Activated T-cell treated with anti-CD3 and anti-CD28 coated beads, Interleukin-2, amount 50 U/mL, for 1 hour (primary cell): ENCODE results near the gene KCNN3.

Source experiments
- DNase-seq: peaks from one replicate; pipeline ENCODE4 v3.0.0-alpha.2; 2020

The KCNN3 gene

GRCh38 chr1:154747380-154747739 lies 122.7 kb downstream of the KCNN3 start:
- no peak for DNase-seq

GRCh38 chr1:154746622-154747299 lies 123.3 kb downstream of the KCNN3 start:
- no peak for DNase-seq

DNA sequence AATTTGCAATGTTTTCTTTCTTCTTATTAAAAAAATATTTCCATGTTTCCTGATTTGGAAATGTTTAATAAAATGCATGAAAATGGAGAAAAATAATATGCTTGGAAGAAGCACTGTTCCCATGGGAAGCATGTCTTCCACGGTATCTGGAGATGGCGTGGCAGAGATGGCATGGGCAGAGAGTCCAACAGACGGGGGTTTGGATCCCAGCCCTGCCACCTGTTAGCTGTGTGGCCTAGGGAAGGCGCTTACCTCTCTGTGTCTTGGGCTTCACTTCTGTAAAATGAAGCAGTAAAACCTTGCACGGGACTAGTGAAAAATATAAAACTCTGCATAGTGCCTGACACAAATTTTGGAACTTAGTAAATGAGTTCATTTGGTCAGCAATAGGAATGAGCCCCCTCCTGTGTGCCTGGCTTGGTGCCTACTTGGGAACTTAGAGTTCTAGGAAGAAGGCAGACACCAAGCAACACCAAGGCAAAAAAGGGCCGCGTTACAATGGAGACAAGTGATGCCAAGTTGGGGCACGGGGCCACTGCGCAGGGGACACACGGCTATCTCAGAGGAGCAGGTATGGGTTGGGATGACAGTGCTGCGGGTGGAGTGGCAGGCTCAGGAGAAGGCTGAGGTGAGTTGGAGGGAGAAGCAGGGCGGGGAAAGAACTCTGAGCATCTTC lies 124.2 kb downstream of the KCNN3 start:
- no peak for DNase-seq

- DNase-seq, result no peak
Observed at GRCh38 chr1:154745286-154745731, 124.8 kb downstream of the KCNN3 start.

DNA sequence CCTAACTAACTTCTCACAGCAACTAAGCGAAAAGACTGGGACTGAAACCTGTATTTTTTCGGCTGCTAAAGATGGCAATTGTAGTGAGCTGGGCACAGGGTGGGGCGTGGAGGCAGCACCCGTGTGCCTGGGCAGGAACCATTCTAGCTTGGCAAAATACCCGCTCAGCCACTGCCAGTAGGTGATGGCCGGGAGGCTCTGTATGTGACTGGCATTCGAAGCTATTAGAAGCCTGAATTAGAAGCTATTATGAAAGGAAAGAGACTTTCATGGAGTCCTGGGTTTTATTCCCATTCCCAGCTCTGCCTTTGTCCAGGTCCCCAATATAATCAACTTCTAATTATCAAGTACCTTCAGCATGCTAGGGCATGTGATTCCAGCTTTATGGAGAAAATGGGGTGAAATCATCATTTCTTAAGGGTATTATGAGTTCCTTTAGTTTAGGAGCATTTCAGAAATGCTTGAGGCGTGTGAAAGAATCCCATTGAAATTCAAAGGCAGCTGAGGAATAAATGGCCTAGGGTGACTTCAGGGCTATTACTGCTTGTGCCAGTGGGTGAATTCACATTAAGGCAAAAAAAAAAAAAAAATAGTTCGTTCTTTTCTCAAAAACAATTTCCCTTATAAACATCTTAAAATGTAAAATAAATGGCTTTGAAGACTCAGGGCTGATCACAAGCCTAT lies 125.6 kb downstream of the KCNN3 start:
- DNase-seq, result no peak

- no peak for DNase-seq
Observed at GRCh38 chr1:154743526-154744036, 126.5 kb downstream of the KCNN3 start.

- no peak for DNase-seq
Observed at GRCh38 chr1:154742606-154743005, 127.5 kb downstream of the KCNN3 start.

DNA sequence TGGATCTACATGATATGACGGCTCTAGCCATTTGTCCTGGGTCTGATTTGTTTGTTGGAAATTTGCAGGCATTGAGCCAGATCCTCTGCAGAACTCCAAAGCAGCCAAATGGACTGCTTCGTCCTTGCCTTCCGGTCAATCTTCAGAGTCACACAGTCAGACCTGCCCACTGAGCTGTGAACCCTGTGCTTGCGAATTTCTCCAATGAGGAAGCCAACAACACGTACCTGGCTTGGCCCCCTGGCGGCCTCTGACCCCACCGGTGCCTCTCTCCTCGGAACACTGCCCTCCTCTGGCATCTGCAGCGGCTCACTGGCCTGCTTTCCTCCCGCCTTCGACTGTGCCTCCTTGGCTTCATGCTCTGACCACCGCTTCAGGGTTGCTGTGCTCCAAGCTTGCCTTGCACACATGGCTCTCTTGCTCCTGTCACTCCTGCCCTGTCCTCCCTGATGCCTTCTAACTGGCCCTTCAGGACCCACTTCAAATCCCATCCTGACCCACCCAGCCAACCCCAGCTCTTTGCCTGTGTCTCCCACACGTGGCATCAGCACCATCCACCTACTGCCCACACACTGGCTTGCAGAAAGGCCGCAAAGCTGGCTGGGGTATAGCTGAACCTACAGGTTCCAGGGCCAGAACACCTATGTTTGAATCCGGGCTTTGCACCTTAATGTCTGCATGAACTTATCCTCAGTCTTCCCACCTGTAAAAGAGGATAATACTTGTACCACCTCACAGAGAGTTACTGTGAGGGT lies 128.2 kb downstream of the KCNN3 start:
- no peak for DNase-seq

DNA sequence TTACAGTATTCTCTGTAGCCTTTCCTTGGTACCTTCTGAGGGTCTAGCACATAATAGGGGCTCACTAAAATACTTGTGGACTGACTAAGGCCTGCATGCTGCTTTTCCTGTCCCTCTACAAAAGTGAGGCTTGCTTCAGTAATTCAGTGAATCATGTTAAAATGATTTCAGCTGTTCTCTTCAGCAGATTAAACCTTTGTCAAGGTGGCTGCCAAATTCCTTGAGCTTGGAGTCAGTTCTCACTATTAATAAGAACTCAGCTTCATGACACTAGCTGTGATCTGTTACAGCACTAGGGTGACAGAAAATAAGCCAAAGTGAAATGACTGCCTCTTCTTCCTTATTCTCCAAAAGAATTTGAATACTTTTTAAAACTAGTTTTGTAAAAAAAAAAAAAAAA lies 128.8 kb downstream of the KCNN3 start:
- DNase-seq, result no peak

GRCh38 chr1:154739654-154740053 lies 130.4 kb downstream of the KCNN3 start:
- DNase-seq, result no peak

DNA sequence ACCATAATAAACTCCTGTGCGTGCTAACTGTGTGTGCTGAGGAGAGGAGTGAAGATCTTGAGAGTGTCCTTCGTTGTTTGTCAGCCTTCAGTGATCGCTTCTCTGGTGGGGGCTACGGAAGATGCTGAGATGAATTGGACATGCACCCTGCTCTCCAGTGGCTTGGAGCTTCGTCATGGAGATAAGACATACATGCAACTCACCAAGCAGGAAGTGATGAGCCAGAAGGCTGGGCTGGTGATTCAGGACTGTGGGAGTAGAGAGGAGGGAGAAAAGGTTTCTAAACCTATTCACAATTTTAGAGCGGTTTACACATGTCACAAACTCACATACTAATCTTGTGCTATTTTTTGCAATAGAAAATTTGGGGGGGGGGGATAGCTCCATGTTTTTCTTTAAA lies 133.2 kb downstream of the KCNN3 start:
- no peak for DNase-seq

DNA sequence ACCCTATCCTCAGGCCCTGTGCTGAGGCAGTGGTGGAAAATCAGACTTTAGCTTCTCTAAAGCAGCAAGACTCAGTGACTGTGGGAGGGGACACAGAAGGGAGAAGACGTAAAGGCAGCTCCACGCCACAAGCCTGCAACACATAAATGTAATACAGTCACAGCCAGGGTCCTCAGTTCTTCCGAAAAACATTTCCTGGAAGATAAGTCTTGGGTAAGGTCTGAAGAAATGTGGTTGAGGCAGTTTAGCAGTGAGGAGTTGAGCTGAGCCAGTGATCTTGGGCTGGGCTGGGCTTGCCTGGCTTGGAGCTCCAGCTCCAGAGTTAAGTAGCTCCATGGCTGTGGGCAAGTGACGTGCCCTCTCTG lies 134.3 kb downstream of the KCNN3 start:
- DNase-seq, result no peak

GRCh38 chr1:154735061-154735803 lies 134.8 kb downstream of the KCNN3 start:
- no peak for DNase-seq

GRCh38 chr1:154733621-154734020 lies 136.5 kb downstream of the KCNN3 start:
- DNase-seq, result no peak

GRCh38 chr1:154730986-154731489 lies 139.0 kb downstream of the KCNN3 start:
- DNase-seq, result no peak

- no peak for DNase-seq
Observed at GRCh38 chr1:154730259-154730658, 139.8 kb downstream of the KCNN3 start.

GRCh38 chr1:154729577-154729976 lies 140.5 kb downstream of the KCNN3 start:
- DNase-seq, result no peak

DNA sequence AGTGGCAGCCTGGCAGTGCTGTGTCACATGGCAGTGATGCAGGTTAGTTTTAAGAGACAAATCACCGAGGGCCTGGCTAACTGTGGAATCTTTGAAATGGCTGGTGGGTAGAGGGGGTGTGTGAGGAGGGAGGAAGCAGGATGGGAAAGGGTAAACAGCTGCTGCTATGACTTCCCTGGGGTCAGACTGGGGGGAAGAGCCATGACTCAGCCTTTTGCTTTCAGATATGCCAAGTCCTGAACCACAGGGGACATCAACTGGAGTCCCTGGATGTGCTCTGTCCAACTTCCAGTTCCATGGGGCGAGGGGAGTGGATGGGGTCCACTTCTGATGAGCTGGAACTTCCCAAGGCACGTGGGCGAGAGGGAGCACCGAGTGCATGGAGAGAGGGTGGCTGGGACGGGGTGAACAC lies 141.0 kb downstream of the KCNN3 start:
- no peak for DNase-seq

DNA sequence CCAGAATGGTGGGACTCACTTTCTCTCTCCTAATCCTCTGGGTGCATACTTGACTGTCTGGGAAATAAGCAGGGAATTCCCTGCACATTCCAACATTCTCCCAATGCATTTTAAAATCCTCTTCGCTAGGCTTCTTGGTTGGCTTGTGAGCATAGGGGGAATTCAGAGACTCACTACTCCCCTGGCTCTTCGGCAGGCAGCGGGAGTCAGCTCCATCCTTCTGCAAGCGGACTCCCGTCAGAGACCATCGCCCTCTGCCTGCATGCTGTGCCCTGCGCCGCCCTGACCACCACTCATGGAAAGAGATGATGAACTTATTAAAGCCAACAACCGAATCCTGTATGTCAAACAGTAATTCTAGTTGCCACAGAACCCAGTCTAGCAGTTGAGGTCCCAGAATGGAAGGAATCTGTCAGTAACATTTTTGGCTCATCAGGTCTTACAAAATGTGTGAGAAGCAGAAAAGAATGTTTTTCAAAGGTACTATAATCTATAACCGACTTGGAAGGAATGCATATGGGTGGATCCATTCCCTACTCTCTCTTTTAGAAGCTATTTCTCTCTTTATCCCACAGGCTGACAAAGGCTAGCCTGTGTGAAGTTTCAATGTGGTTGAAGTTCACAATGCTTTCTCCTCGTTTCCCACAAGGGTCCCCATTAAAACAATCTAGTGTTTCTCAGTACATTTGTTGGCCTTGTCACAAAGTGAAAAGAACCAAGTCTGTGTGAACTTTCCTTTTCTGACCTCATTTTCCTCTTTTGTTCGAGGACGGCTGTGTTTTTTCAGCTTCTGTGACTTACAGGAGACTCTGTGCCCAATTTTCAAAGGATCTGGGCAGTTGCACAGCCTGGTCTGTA lies 143.0 kb downstream of the KCNN3 start:
- DNase-seq, result no peak

DNA sequence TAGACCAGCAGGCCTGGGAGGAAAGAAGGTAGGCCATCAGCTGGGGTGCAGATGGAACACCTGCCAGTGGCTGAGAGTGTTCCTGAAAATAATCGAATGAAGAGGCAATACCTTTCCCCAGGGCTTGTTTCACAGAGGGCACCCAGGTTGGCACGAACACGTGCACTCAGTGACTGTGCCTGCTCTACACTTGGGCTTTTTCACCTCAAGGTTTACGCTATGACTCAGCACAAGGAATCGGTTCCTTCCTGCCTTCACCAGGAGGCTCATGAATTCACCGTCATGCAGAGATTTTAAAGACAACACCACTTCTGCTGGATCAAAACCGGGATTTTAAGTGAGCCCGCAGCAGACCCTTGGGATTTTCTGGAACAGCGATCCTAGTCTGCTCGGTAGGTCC lies 143.6 kb downstream of the KCNN3 start:
- DNase-seq, result no peak

GRCh38 chr1:154725865-154726264 lies 144.2 kb downstream of the KCNN3 start:
- no peak for DNase-seq
